ENCODE measurements around the gene ABCA6. TPM values are rescaled to one million over a fixed set of nuclear protein-coding genes. Genes with fewer than 3 reads are reported as not detected.
A peak's percentile ranks its signal among the peaks of the same experiment; 100 is the strongest.
"Not testable (repeated sequence)": the region's sequence is repeated elsewhere in the genome, so short reads cannot be mapped to it uniquely, and the experiment has no call there.

ABCA6 gene, protein sequence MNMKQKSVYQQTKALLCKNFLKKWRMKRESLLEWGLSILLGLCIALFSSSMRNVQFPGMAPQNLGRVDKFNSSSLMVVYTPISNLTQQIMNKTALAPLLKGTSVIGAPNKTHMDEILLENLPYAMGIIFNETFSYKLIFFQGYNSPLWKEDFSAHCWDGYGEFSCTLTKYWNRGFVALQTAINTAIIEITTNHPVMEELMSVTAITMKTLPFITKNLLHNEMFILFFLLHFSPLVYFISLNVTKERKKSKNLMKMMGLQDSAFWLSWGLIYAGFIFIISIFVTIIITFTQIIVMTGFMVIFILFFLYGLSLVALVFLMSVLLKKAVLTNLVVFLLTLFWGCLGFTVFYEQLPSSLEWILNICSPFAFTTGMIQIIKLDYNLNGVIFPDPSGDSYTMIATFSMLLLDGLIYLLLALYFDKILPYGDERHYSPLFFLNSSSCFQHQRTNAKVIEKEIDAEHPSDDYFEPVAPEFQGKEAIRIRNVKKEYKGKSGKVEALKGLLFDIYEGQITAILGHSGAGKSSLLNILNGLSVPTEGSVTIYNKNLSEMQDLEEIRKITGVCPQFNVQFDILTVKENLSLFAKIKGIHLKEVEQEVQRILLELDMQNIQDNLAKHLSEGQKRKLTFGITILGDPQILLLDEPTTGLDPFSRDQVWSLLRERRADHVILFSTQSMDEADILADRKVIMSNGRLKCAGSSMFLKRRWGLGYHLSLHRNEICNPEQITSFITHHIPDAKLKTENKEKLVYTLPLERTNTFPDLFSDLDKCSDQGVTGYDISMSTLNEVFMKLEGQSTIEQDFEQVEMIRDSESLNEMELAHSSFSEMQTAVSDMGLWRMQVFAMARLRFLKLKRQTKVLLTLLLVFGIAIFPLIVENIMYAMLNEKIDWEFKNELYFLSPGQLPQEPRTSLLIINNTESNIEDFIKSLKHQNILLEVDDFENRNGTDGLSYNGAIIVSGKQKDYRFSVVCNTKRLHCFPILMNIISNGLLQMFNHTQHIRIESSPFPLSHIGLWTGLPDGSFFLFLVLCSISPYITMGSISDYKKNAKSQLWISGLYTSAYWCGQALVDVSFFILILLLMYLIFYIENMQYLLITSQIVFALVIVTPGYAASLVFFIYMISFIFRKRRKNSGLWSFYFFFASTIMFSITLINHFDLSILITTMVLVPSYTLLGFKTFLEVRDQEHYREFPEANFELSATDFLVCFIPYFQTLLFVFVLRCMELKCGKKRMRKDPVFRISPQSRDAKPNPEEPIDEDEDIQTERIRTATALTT (N-terminal part only)
- 2.2 and 7.5 TPM in 2 replicates for total RNA-seq

- peak; percentile 16 to 87 for DNase-seq (ENCODE audit: low read depth in 2 of 2)
Measured at GRCh38 chr17:69141431-69142174, at the start of gene ABCA6. ABCA6 (minus strand) TSS chr17:69141895; CDS start chr17:69140703, 1,192 bp downstream.

GRCh38 chr17:69188796-69189195 lies 47.1 kb upstream of the ABCA6 start:
- no peak for DNase-seq (ENCODE audit: low read depth in 2 of 2)

DNA sequence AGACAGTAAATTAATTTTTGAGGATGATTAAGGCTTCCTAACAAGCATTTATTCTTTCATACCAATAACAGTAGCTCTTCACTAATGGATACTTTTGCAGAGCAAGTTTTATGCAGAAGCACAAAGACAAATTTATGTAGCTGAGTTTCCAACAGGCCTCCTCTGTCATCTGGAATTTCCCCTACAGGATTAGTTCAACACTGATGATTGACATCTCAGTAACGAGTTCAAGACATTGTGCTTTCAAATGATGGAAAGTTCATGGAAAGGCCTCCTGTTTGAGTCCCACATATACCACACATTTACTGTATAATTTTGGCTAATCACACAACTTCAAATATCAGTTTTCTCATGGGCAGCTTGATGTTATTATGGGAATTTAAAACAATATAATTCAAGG lies 46.4 kb upstream of the ABCA6 start:
- peak in 1 of 2 donors; percentile 2 for DNase-seq (ENCODE audit: low read depth in 2 of 2)

GRCh38 chr17:69187294-69187693 lies 45.6 kb upstream of the ABCA6 start:
- no peak for DNase-seq (ENCODE audit: low read depth in 2 of 2)

DNA sequence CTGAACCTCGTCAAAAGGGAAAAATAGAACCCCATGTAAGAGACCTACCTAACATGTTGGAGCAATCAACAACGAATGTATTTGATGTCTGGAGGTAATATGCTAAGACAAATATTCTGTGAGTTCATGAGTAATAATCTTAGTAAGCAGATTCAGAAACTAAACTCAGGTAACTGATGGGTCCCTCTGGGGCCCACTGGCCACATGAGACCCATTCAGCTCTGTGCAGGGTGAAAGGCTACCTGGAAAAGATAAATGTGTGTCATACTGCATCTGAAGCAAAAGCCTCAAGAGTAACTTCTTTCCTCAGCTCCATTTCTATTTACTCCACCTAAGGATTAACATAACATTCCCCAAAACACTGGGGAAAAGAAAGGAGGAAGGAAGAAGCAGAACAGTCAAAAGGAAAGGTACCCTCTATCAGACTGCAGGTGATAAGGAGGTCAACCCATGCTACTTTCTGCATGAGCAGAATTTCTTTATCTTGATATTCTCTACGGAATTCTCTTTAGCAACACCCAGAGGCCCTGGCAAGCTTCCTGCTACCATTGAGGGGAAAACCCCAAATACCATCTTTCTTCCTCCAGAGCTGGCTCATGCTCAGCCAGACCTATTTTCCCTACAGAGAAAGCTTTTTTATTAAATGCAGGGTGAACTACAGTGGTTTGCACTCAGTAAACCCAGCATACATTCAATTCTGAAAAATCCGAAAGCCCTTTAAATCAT lies 37.7 kb upstream of the ABCA6 start:
- no peak for DNase-seq (ENCODE audit: low read depth in 2 of 2)

GRCh38 chr17:69176457-69176795 lies 34.7 kb upstream of the ABCA6 start:
- DNase-seq (ENCODE audit: low read depth in 2 of 2): no peak

DNA sequence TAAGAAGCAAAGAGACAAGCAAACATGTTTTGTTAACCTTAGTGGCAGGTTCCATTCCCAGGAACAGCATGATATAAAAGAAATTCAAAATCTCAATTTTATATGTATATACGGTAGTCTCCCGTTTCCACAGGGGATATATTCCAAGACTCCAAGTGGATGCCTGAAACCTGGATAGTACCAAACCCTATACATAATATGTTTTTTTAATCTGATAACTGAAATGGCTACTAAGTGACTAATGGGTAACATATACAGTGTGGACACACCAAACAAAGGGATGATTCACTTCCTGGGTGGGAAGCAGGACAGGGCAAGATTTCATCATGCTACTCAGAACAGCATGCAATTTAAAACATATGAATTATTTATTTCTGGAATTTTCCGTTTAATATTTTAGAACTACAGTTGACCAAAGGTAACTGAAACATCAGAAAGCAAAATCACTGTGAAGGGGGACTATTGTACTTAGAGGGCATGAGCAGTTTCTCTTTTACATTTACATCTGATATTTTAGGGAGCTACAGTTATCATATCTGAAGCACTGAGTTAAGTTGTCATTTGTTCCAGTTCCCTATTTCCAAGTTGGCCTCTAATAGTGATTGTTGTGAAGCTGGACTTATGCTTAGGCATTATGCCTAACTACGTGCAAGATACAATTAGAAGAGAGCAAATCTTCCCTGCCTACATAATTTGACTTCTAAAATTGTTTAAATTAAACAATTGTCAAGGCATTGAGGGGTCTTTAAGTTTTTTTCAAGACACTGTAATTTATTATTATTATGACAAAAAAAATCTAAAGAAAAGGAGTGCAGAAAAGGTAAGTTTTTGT lies 34.1 kb upstream of the ABCA6 start:
- peak in 1 of 2 donors; percentile 36 for DNase-seq (ENCODE audit: low read depth in 2 of 2)

GRCh38 chr17:69175262-69175624 lies 33.5 kb upstream of the ABCA6 start:
- DNase-seq (ENCODE audit: low read depth in 2 of 2): no peak

GRCh38 chr17:69173118-69173517 lies 31.4 kb upstream of the ABCA6 start:
- no peak for DNase-seq (ENCODE audit: low read depth in 2 of 2)

DNA sequence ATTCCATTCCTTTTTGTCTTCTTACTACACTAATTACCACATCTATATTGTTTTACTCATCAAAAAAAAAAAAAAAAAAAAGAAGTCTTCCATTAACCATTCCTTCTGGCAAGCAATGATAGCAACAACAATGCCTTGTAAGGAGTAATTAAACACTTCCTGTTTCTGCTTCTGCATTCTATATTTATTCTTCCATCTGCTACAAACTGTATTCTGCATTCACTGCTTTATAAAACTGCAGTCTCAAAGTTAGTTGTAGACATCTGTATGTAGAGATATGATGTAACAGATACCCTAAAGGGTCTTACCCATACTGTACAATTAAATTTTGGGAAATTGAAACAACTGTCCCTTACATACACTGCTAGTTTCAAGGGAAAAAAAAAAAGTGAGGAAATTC lies 28.7 kb upstream of the ABCA6 start:
- DNase-seq (ENCODE audit: low read depth in 2 of 2): peak in 1 of 2 donors; percentile 7

GRCh38 chr17:69168642-69169041 lies 26.9 kb upstream of the ABCA6 start:
- DNase-seq (ENCODE audit: low read depth in 2 of 2): not testable (repeated sequence)

DNA sequence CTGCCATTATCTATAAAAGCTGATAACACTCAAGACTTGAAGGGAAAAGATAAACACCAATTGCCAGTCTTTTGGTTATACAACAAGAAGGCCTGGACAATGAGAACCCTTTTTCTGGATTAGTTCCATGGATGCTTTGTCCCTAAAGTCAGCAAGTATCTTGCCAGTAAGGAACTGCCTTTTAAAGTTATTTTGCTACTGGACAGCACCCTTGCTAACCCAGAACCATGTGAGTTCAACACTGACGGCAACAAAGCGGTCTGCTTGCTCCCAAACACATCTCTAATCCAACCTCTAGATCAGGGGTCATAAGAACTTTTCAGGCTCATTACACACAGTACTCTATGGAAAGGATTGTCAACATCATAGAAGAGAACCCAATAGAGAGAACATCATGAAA lies 25.3 kb upstream of the ABCA6 start:
- DNase-seq (ENCODE audit: low read depth in 2 of 2): no peak

- DNase-seq (ENCODE audit: low read depth in 2 of 2): no peak
Measured at GRCh38 chr17:69164206-69164605, 22.5 kb upstream of the ABCA6 start.

DNA sequence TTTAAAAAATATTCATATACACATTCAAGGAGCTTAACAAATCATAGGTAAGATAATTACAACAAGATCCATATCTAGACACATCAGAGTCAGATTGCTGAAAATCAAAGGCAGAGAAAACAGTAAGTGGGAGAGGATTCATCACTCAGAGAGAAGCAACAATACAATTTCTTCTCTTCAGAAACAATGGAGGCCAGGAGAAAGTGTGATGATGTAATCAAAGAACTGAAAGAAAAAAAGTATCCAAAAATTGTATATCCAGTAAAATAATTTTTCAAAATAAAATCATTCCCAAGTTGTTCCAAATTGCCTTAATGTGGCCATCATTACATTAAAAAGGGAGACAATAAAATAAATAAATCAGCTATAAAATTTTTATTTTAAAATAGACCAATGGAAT lies 17.7 kb upstream of the ABCA6 start:
- no peak for DNase-seq (ENCODE audit: low read depth in 2 of 2)

- no peak for DNase-seq (ENCODE audit: low read depth in 2 of 2)
Measured at GRCh38 chr17:69154267-69154666, 12.6 kb upstream of the ABCA6 start.

DNA sequence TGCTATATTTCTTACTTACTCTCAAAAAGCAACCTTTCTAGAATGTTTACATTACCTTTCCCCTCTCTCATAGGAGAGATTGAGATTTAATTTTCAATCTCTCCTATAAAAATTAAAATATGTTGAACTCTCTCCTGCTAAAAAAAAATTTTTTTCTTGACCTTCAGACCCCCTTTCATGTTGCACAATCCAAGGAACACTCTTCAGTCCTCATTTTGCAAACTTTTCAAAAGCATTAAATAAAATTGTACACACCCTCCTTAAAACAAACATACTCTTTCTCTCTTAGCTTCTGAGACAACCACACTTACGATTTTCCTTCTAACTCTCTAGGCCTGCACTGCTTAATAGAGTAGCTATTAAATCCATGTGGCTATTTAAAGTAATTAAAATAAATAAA lies 8.6 kb upstream of the ABCA6 start:
- DNase-seq (ENCODE audit: low read depth in 2 of 2): no peak

- no peak for DNase-seq (ENCODE audit: low read depth in 2 of 2)
Measured at GRCh38 chr17:69147460-69147859, 5.8 kb upstream of the ABCA6 start.

DNA sequence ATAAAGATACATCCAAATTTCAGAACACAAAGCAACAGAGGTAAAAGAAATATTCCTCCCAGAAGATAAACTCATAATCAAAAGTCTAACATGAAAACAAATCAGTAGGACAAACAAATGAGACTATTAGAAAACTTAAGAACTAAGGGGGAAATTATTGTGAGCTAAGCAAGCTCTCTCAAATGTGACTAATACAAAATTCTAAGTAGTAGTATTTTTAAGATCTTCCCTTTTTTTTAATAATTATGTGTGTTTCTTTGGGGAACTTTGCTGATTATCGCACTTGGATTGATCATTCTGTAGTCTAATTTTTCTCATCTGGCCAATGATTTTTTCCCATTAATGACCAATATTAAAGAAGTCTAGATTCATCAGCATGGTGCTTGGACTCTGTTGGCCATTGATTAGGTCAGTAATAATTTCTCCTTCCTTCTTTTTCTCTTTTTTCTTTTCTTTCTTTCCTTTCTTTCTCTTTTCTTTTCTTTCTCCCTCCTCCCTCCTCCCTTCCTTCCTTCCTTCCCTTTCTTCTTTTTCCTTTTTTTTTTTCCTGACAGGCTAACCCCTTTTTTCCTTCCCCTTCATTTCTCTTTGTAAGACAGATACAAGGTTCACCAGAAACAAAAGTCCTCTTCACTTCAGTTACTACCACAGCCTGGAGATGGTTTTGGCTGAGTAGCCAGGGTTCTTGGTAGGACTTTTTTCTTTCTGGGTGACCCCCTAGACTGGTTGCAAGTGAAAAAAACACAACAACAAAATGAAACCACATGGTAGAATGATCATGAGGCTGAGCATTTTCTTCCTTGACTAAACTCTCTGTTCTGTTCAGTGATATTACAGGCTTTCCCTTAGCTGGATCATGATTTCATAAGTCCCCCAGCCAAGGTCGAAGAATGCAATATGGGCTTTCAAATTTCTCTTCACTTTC lies 2.9 kb upstream of the ABCA6 start:
- no peak for DNase-seq (ENCODE audit: low read depth in 2 of 2)
